DOHH2 (cell line): ENCODE measurements around the gene LPA.
"Not testable (repeated sequence)": the region's sequence is repeated elsewhere in the genome, so short reads cannot be mapped to it uniquely, and the experiment has no call there.

Experiments
- CTCF ChIP-seq: fragments of 200-600 bp; sonication (generic); IDR thresholded peaks from one replicate; pipeline ENCODE4 v1.5.1; 2014; ENCODE audit warnings: antibody characterized with exemption, mild to moderate bottlenecking, low read depth, low read length; ENCODE audit not compliant: poor library complexity, severe bottlenecking
- EZH2phosphoT487 ChIP-seq: fragments of 200-600 bp; sonication (generic); IDR thresholded peaks from 2 replicates; pipeline ENCODE4 v1.6.1; 2017; ENCODE audit warnings: borderline replicate concordance, mild to moderate bottlenecking, antibody characterized with exemption, low read length, moderate library complexity, mixed read lengths

DNA sequence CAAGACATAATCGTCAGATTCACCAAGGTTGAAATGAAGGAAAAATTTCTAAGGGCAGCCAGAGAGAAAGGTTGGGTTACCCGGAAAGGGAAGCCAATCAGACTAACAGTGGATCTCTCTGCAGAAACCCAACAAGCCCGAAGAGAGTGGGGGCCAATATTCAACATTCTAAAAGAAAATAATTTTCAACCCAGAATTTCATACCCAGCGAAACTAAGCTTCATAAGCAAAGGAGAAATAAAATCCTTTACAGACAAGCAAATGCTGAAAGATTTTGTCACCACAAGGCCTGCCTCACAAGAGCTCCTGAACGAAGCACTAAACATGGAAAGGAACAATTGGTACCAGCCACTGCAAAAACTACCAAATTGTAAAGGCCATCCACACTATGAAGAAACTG lies 134.6 kb downstream of the LPA start:
- TF ChIP-seq CTCF, EZH2phosphoT487: not testable (repeated sequence)
